Stimulated activated CD4-positive, alpha-beta T cell treated with anti-CD3 and anti-CD28 coated beads, Interleukin-2, amount 100 ng/mL, for 48 hours (primary cell): ENCODE results near the gene SETX.
"Not testable (repeated sequence)": the region's sequence is repeated elsewhere in the genome, so short reads cannot be mapped to it uniquely, and the experiment has no call there.

Experiments
- DNase-seq, 2 donors: peaks; one replicate each; pipeline ENCODE4 v3.0.0-alpha.2; 2020

Gene SETX

GRCh38 chr9:132354637-132355355 lies at the start of gene SETX:
SETX (minus strand) TSS chr9:132354986; CDS start chr9:132349428, 5,558 bp downstream.
- DNase-seq, result peak; percentile 96 to 97

DNA sequence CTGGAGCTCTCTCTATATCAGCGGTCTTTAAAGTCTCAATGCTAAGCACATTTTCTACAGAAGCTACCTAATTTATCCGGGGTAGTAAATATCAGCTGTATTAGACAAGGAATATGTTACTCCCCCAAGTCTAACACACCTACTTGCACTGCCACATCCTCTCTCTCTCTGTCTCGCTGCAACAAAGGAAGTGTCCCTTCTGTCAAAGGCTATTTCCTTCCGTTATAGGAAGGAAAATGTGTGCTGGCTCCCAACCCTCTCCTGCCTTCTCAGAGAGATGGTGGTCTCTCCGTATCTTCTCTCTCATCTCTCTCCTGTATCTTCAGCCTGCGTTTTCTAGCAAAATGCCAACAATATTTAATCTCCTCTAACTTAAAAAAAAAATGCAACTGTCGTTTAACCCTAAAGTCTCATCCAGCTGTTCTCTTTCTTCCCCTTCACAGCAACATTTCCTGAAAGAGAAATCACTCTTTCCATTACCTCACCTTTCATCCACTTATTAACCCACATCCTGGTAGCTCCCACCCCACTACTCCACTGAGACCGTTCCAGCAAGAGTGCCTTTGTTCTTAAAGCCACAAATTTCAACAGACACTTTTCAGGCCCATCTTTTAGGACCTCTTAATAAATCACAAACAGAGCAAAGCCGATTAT lies 49.6 kb upstream of the SETX start:
- DNase-seq, result no peak

- no peak for DNase-seq
Measured at GRCh38 chr9:132401824-132402223, 47.0 kb upstream of the SETX start.

GRCh38 chr9:132395560-132395959 lies 40.8 kb upstream of the SETX start:
- DNase-seq, result no peak

- DNase-seq, result no peak
Measured at GRCh38 chr9:132391449-132391848, 36.7 kb upstream of the SETX start.

- no peak for DNase-seq
Measured at GRCh38 chr9:132390966-132391365, 36.2 kb upstream of the SETX start.

GRCh38 chr9:132387133-132387532 lies 32.3 kb upstream of the SETX start:
- no peak for DNase-seq

GRCh38 chr9:132384376-132384775 lies 29.6 kb upstream of the SETX start:
- no peak for DNase-seq

DNA sequence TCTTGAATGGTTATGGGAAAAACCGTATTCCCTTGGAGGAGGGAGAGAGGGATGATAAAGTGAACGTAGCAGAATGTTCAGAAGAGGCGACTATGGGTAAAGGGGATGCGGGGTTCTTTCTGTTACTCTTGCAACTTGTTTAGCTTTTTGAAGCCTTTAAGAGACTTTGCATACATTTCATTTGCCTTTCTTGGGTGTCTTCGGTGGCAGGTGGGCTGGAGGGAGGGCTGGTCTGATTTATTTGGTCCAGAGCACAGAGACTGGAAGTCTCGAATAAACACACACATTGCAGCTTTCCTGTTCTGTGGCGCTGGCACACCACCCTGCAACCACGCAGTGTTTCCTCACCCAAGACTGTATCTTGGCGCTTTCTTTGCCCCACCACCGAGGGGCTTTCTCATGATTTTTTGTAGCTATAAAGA lies 28.7 kb upstream of the SETX start:
- no peak for DNase-seq

- no peak for DNase-seq
Measured at GRCh38 chr9:132381966-132382541, 27.3 kb upstream of the SETX start.

DNA sequence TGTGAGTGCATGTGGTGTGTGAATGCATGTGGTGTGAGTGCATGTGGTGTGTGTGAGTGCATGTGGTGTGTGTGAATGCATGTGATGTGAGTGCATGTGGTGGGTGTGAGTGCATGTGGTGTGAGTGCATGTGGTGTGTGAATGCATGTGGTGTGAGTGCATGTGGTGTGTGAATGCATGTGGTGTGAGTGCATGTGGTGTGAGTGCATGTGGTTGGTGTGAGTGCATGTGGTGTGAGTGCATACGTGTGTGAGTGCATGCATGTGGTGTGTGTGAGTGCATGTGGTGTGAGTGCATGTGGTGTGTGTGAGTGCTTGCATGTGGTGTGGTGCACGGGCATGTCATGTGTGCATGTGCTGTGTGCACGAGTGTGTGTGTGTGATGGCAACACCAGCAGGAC lies 23.6 kb upstream of the SETX start:
- DNase-seq, result not testable (repeated sequence)

DNA sequence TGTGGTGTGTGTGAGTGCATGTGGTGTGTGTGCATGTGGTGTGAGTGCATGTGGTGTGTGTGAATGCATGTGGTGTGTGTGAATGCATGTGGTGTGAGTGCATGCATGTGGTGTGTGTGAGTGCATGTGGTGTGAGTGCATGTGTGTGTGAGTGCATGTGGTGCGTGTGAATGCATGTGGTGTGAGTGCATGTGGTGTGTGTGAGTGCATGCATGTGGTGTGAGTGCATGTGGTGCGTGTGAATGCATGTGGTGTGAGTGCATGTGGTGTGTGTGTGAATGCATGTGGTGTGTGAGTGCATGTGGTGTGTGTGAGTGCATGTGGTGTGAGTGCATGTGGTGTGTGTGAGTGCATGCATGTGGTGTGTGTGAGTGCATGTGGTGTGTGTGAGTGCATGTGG lies 23.0 kb upstream of the SETX start:
- DNase-seq, result not testable (repeated sequence)

GRCh38 chr9:132372177-132373095 lies 17.6 kb upstream of the SETX start:
- no peak for DNase-seq

- DNase-seq, result no peak
Measured at GRCh38 chr9:132370592-132370991, 15.8 kb upstream of the SETX start.

GRCh38 chr9:132369421-132369820 lies 14.6 kb upstream of the SETX start:
- DNase-seq, result no peak

DNA sequence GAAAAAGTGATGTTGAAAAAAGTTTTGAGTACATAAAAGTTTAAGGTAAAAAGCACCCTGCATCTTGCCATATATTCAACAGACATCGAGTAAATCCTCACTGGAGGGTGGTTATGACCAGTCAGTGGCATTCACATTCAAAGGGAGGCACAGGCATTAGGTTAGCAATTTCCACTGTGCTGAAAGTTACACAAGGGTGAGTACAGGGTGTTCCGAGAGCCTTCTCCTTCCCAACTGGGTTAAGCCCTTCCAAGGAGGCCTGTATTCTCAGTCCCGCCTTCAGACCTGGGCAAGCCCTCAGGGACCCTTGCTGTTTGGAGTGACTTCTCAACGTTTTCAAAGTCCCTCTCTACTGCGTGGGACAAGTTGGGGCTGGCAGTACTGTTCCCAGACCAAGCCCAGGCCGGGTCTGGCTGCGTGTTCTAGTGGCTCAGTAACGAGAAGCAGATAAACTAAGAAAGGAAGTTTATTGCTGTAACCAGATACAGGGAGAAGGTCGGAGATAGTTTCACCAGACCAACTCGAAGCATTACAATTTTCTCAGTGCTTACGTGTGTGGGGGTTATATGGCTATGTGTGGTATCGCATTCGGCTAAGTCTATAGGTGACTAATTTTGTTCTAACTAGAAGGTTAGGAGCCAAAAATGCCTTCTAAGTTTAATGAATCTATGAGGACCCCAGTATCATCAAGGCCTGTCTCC lies 13.0 kb upstream of the SETX start:
- no peak for DNase-seq

- no peak for DNase-seq
Measured at GRCh38 chr9:132366481-132366880, 11.7 kb upstream of the SETX start.

GRCh38 chr9:132365986-132366385 lies 11.2 kb upstream of the SETX start:
- no peak for DNase-seq

DNA sequence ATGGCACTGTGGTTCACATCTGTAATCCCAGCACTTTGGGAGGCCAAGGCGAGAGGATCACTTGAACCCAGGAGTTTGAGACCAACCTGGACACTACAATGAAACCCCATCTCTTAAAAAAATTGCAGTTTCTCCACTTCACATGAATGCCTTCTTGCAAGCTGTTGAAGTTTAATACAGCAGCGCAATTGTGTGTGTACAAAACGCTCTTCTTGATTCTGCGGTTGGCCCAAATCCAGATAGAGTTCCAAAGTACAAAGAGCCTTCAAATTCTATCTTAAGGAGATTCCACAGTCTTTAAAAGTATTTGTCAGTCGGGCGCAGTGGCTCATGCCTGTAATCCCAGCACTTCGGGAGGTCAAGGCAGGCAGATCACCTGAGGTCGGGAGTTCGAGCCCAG lies 9.3 kb upstream of the SETX start:
- no peak for DNase-seq

DNA sequence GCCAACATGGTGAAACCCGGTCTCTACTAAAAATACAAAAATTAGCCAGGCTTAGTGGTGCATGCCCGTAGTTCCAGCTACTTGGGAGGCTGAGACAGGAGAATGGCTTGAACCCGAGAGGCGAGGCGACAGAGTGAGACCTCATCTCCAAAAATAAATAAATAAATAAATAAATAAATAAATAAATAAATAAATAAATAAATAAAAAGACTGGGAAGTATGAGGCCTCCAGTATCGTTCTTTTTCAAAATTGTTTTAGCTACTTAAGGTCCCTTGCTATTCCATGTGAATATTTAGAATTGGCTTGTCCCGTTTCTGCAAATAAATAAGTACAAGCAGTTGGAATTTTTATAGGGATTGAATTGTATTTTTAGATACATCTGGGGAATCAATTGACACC lies 3.0 kb upstream of the SETX start:
- no peak for DNase-seq

DNA sequence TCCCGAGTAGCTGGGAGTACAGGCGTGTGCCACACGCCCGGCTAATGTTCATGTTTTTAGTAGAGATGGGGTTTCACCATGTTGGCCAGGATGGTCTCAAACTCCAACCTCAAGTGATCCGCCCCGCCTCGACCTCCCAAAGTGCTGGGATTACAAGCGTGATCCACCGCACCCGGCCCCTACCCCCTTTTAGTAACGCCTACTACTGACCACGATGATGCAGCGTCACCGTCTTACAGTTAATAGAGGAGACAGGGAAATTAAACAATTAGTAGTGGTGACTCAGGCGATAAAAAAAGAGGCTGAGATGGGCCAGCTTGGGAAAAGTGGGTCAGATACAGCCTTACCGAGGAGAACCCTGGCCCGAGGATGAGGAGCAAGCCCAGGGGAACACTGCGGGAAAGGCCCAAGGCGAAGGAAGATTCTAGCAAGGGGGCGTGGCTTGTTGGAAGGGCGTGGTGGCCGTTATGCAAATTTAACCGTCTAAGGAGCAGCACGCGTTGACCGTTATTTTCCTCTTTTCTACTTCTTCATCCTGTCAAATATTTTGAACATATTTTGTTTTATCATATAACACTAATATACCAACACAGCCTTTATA lies 1.6 kb upstream of the SETX start:
- DNase-seq, result no peak

GRCh38 chr9:132351404-132352045 lies 3.3 kb downstream of the SETX start:
- no peak for DNase-seq
